Measurements from ENCODE around the gene LETM1. TPM values are rescaled to one million over a fixed set of nuclear protein-coding genes. Genes with fewer than 3 reads are reported as not detected.

LETM1 gene
- total RNA-seq, 4 donors from 2014 or later, result 93.3 to 151 (median 121) TPM

GRCh38 chr4:1821679-1822567 is 34.0 kb downstream of the LETM1 start:
- TF ChIP-seq POLR2A (IDR thresholded peaks at IDR 0.05) (no peak), CTCF (IDR thresholded peaks at IDR 0.05) (no peak)
- H3K4me3 ChIP-seq, result no peak overlapping the region
- H3K27me3 ChIP-seq, result no peaks in the 10 kb centered on the region
- H3K36me3 ChIP-seq, result peaks cover 0 to 96% (median 0%) of the 10 kb centered on the region in 3 donors
- H3K27ac ChIP-seq, result no peak overlapping the region
- no peak for DNase-seq
- H3K9me3 ChIP-seq, result no peaks in the 10 kb centered on the region
- H3K4me1 ChIP-seq, result no peaks in the 10 kb centered on the region

- H3K4me3 ChIP-seq, result no peak overlapping the region
- peaks cover 0 to 98% (median 0%) of the 10 kb centered on the region in 3 donors for H3K36me3 ChIP-seq
- no peaks in the 10 kb centered on the region for H3K9me3 ChIP-seq
- no peaks in the 10 kb centered on the region for H3K4me1 ChIP-seq
- H3K27ac ChIP-seq, result no peak overlapping the region
- no peak for TF ChIP-seq CTCF (IDR thresholded peaks at IDR 0.05)
- no peak for TF ChIP-seq POLR2A (IDR thresholded peaks at IDR 0.05)
- H3K27me3 ChIP-seq, result no peaks in the 10 kb centered on the region
- no peak for DNase-seq
Measured at GRCh38 chr4:1819816-1820215, 36.1 kb downstream of the LETM1 start.

GRCh38 chr4:1819284-1819683 is 36.7 kb downstream of the LETM1 start:
- H3K27me3 ChIP-seq, result no peaks in the 10 kb centered on the region
- no peak overlapping the region for H3K27ac ChIP-seq
- H3K4me3 ChIP-seq, result no peak overlapping the region
- no peak for DNase-seq
- H3K9me3 ChIP-seq, result no peaks in the 10 kb centered on the region
- peaks cover 0 to 98% (median 0%) of the 10 kb centered on the region in 3 donors for H3K36me3 ChIP-seq
- TF ChIP-seq CTCF (IDR thresholded peaks at IDR 0.05) (no peak), POLR2A (IDR thresholded peaks at IDR 0.05) (no peak)
- H3K4me1 ChIP-seq, result no peaks in the 10 kb centered on the region

GRCh38 chr4:1815997-1816860 is 39.7 kb downstream of the LETM1 start:
- Histone ChIP-seq H3K36me3 (peaks cover 0 to 78% (median 0%) of the 10 kb centered on the region in 3 donors), H3K4me3 (no peak overlapping the region), H3K4me1 (no peaks in the 10 kb centered on the region), H3K9me3 (no peaks in the 10 kb centered on the region), H3K27me3 (no peaks in the 10 kb centered on the region), H3K27ac (no peak overlapping the region)
- no peak for TF ChIP-seq CTCF (IDR thresholded peaks at IDR 0.05)
- TF ChIP-seq POLR2A (IDR thresholded peaks at IDR 0.05), result no peak
- DNase-seq, result no peak

GRCh38 chr4:1815096-1815996 is 40.6 kb downstream of the LETM1 start:
- no peak for DNase-seq
- peaks cover 0 to 71% (median 0%) of the 10 kb centered on the region in 3 donors for H3K36me3 ChIP-seq
- H3K4me1 ChIP-seq, result no peaks in the 10 kb centered on the region
- no peak overlapping the region for H3K4me3 ChIP-seq
- no peak overlapping the region for H3K27ac ChIP-seq
- no peak for TF ChIP-seq POLR2A (IDR thresholded peaks at IDR 0.05)
- no peak for TF ChIP-seq CTCF (IDR thresholded peaks at IDR 0.05)
- no peaks in the 10 kb centered on the region for H3K27me3 ChIP-seq
- H3K9me3 ChIP-seq, result no peaks in the 10 kb centered on the region
